PC-9 (cell line): Measurements from ENCODE around the gene RGS3. TPM values are rescaled to one million over a fixed set of nuclear protein-coding genes. Genes with fewer than 3 reads are reported as not detected.

Experiments
- BruUV-seq: library from RNA; stranded (reverse); fragments of 400-500 nt; replicated peaks from 2 replicates; lab custom pipeline; 2021; lab: Mats Ljungman, UMichigan
- CTCF ChIA-PET: fragments of 300-600 bp; sonication (Branson Sonifier 250); formaldehyde crosslinking; loops from one replicate; lab custom pipeline; 2022; ENCODE audit warnings: antibody characterized with exemption; lab: Charles Lee
- POLR2A ChIA-PET: fragments of 300-600 bp; sonication (Branson Sonifier 250); formaldehyde crosslinking; loops from one replicate; lab custom pipeline; 2022; ENCODE audit warnings: antibody characterized with exemption; ENCODE audit not compliant: unreplicated experiment; lab: Charles Lee
- DNase-seq, 2 experiments: peaks; one replicate each; pipeline versions ENCODE4 v3.0.0 to v3.0.0-alpha.2; 2015 to 2022; ENCODE audit warnings: mixed read lengths in 1 of 2
- H2AFZ ChIP-seq: fragments of 200-600 bp; sonication (generic); 2 replicates; pipeline ENCODE4 v1.8.1; 2017; ENCODE audit warnings: antibody characterized with exemption
- H3F3A ChIP-seq: fragments of 200-600 bp; sonication (generic); 2 replicates; pipeline ENCODE4 v1.8.1; 2017; ENCODE audit warnings: antibody characterized with exemption, mild to moderate bottlenecking, low read depth; ENCODE audit not compliant: insufficient read depth
- H3K27ac ChIP-seq: fragments of 200-600 bp; sonication (generic); 2 replicates; pipeline ENCODE4 v1.6.1; 2016; ENCODE audit warnings: mixed run types
- H3K27me3 ChIP-seq: fragments of 200-600 bp; sonication (generic); 2 replicates; pipeline ENCODE4 v1.6.1; 2016; ENCODE audit warnings: low read depth, mixed run types; ENCODE audit not compliant: insufficient read depth
- H3K36me3 ChIP-seq: fragments of 200-600 bp; sonication (generic); 2 replicates; pipeline ENCODE4 v1.6.1; 2016; ENCODE audit warnings: low read depth, mixed run types
- H3K4me1 ChIP-seq: fragments of 200-600 bp; sonication (generic); replicated peaks from 2 replicates; pipeline ENCODE4 v1.6.1; 2016; ENCODE audit warnings: mixed run types; ENCODE audit not compliant: insufficient read depth
- H3K4me2 ChIP-seq: fragments of 200-600 bp; sonication (generic); 2 replicates; pipeline ENCODE4 v1.6.1; 2017; ENCODE audit warnings: mixed run types
- H3K4me3 ChIP-seq: fragments of 200-600 bp; sonication (generic); 2 replicates; pipeline ENCODE4 v1.6.1; 2016; ENCODE audit warnings: mixed run types
- H3K79me2 ChIP-seq: fragments of 200-600 bp; sonication (generic); 2 replicates; pipeline ENCODE4 v1.6.1; 2017; ENCODE audit warnings: low read depth, mixed run types
- H3K9me2 ChIP-seq: fragments of 200-600 bp; sonication (generic); 2 replicates; pipeline ENCODE4 v1.8.1; 2017; ENCODE audit warnings: mild to moderate bottlenecking; ENCODE audit not compliant: insufficient read depth
- H3K9me3 ChIP-seq: fragments of 200-600 bp; sonication (generic); 2 replicates; pipeline ENCODE4 v1.8.1; 2016; ENCODE audit warnings: low read depth; ENCODE audit not compliant: insufficient read depth
- H4K20me1 ChIP-seq: fragments of 200-600 bp; sonication (generic); 2 replicates; pipeline ENCODE4 v1.8.1; 2017; ENCODE audit not compliant: insufficient read depth
- EZH2 ChIP-seq: fragments of 200-600 bp; sonication (generic); IDR thresholded peaks from 2 replicates; pipeline ENCODE4 v1.8.0; 2017; ENCODE audit warnings: antibody characterized with exemption, low read depth
- intact Hi-C: fragments of 100-400 bp; cut with micrococcal nuclease; formaldehyde crosslinking; loops from one replicate; pipeline ENCODE4 v1.10.0; 2022; ENCODE audit not compliant: unreplicated experiment
- total RNA-seq: library from RNA; stranded (reverse); gene quantifications from 2 replicates; pipeline ENCODE4 v1.2.3, GENCODE V29; 2021
- TF ChIP-seq, protein P1 (sequence below): fragments of 200-600 bp; sonication (generic); conservative IDR thresholded peaks from 2 replicates; pipeline ENCODE4 v1.6.1; 2017; ENCODE audit warnings: mixed run types, antibody characterized with exemption, mild to moderate bottlenecking, moderate library complexity

Gene RGS3
- total RNA-seq, 1 experiment from 2014 or later: 75.8 TPM

DNA sequence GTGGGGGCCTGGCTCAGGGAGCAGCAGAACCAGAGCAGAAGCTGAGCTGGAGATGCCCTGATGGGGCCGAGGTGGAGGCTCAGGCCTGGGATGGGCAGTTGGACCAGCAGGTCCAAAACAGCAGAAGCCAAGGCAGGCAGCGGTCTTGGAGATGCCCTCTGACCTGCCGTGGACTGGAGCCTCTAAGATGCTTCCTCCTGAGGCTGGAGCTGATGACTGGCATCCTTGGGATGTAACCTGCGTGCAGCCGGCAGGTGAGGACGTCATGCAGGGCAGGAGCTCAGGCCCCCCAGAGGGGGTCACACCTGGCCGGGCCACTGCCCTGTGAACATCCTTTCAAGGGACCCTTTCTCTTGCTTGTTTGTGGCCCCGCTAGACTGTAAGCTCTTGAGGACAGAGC is 162.0 kb downstream of the RGS3 start:
- no peaks in the 10 kb centered on the region for H3K79me2 ChIP-seq
- no peak for DNase-seq
- no peaks in the 10 kb centered on the region for H3K9me2 ChIP-seq
- no peak overlapping the region for H3K4me3 ChIP-seq
- BruUV-seq: no TSS peak
- H2AFZ ChIP-seq: no peak overlapping the region
- peaks cover 6% of the 10 kb centered on the region; the same call in 1 of the 2 replicates for H3F3A ChIP-seq
- no peaks in the 10 kb centered on the region for H3K9me3 ChIP-seq
- H3K4me1 ChIP-seq: peaks cover 31% of the 10 kb centered on the region
- ChIA-PET POLR2A (no interaction called here), CTCF (no interaction called here)
- intact Hi-C loops: no loop called here
- TF ChIP-seq, protein P1, sequence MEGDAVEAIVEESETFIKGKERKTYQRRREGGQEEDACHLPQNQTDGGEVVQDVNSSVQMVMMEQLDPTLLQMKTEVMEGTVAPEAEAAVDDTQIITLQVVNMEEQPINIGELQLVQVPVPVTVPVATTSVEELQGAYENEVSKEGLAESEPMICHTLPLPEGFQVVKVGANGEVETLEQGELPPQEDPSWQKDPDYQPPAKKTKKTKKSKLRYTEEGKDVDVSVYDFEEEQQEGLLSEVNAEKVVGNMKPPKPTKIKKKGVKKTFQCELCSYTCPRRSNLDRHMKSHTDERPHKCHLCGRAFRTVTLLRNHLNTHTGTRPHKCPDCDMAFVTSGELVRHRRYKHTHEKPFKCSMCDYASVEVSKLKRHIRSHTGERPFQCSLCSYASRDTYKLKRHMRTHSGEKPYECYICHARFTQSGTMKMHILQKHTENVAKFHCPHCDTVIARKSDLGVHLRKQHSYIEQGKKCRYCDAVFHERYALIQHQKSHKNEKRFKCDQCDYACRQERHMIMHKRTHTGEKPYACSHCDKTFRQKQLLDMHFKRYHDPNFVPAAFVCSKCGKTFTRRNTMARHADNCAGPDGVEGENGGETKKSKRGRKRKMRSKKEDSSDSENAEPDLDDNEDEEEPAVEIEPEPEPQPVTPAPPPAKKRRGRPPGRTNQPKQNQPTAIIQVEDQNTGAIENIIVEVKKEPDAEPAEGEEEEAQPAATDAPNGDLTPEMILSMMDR: no peak
- TF ChIP-seq EZH2: no peak
- H4K20me1 ChIP-seq: no peaks in the 10 kb centered on the region
- no peaks in the 10 kb centered on the region for H3K27me3 ChIP-seq
- no peak overlapping the region for H3K4me2 ChIP-seq
- H3K27ac ChIP-seq: no peak overlapping the region
- no peaks in the 10 kb centered on the region for H3K36me3 ChIP-seq

DNA sequence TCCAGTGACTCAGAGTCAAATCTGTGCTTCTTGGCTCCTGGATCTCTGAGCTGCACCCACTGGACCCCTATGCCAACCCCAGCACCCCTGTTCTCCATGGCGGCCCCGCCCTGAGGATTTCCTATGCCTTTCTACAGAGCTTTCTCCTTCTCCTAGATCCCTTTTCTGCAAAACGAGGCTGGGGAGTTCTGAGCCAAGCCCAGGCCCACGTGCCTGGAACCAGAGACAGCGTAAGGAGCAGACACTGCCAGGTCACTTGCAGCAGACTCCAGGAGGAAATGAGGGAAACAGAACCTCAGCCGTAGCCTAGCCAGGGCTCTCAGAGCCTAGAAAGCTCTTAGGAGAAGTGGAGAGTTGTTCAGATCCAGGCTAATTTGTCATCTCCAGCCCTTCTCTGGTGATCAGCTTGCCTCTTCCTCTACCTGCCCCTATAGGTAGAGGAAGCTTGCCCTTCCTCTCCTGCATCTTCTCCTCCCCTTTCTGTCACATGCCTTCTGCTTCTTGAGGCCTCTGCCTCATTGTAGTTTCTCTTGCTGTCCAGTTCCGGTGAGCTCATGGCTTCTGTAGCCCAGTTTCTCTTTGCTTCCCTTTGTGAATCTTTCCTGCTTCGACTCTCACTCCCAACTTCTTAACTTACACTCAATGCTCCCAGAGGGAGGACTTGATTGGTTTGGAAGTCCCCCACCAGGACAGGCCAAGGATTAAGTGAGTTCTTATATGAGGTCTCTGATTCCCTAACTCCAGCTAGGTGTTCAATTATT is 163.4 kb downstream of the RGS3 start:
- Histone ChIP-seq H3K9me3 (no peaks in the 10 kb centered on the region), H3K36me3 (no peaks in the 10 kb centered on the region), H4K20me1 (no peaks in the 10 kb centered on the region), H2AFZ (no peak overlapping the region), H3K4me1 (peaks cover 17% of the 10 kb centered on the region), H3K4me3 (no peak overlapping the region), H3K9me2 (no peaks in the 10 kb centered on the region), H3K27me3 (no peaks in the 10 kb centered on the region), H3K4me2 (no peak overlapping the region), H3F3A (peaks cover 6% of the 10 kb centered on the region; the same call in 1 of the 2 replicates), H3K27ac (no peak overlapping the region), H3K79me2 (no peaks in the 10 kb centered on the region)
- DNase-seq: no peak
- TF ChIP-seq, protein P1: no peak
- no peak for TF ChIP-seq EZH2
- ChIA-PET CTCF (no interaction called here), POLR2A (interaction anchor here (0.6 to 0.7 kb wide), 2 partner anchors 14 to 442 kb away, joined by 3 to 4 read pairs; no protein-coding TSS in a partner anchor)
- intact Hi-C loops: no loop called here
- no TSS peak for BruUV-seq

DNA sequence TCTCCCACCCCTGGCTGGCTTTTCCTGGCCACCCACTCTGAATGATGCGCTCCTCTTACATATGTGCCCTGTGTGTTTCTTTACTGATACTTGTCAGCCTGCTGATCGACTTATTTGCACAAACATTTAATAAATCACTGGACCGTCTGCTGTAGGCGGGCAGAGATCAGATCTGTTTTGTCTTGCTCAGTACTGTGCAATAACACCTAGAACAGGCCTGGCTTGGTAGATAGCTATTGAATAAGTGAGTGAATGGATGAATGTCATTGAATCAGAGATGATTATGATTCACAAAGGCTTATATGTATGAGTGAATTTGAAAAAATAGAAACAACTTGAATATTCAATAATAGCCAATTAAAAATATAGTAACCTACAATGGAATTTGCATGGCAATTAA is 165.1 kb downstream of the RGS3 start:
- Histone ChIP-seq H3K27me3 (no peaks in the 10 kb centered on the region), H2AFZ (no peak overlapping the region), H3K9me2 (no peaks in the 10 kb centered on the region), H3K4me3 (no peak overlapping the region), H3K36me3 (no peaks in the 10 kb centered on the region), H3F3A (no peaks in the 10 kb centered on the region), H3K79me2 (no peaks in the 10 kb centered on the region), H3K4me2 (no peak overlapping the region), H3K27ac (no peak overlapping the region), H4K20me1 (no peaks in the 10 kb centered on the region), H3K4me1 (no peaks in the 10 kb centered on the region), H3K9me3 (no peaks in the 10 kb centered on the region)
- BruUV-seq: no TSS peak
- intact Hi-C loops: no loop called here
- POLR2A ChIA-PET: no interaction called here
- TF ChIP-seq EZH2: no peak
- TF ChIP-seq, protein P1: no peak
- no peak for DNase-seq
- CTCF ChIA-PET: no interaction called here
